IPS-20b (cell line): ENCODE measurements around the gene WDR73.

Experiments
- H3K27ac ChIP-seq: one replicate; pipeline ENCODE4 v1.5.1; 2013; ENCODE audit warnings: low read length
- H3K27me3 ChIP-seq: 2 replicates; pipeline ENCODE4 v1.6.1; 2013; ENCODE audit warnings: mild to moderate bottlenecking, low read length, inconsistent platforms; ENCODE audit not compliant: insufficient read depth
- H3K36me3 ChIP-seq: 2 replicates; pipeline ENCODE4 v1.6.1; 2013; ENCODE audit warnings: low read depth, mild to moderate bottlenecking, inconsistent platforms, low read length, moderate library complexity; ENCODE audit not compliant: insufficient read depth
- H3K4me1 ChIP-seq: 2 replicates; pipeline ENCODE4 v1.6.1; 2013; ENCODE audit warnings: mild to moderate bottlenecking, control low read depth, inconsistent platforms, low read length, moderate library complexity; ENCODE audit not compliant: insufficient read depth
- H3K4me3 ChIP-seq: 2 replicates; pipeline ENCODE4 v1.5.1; 2013; ENCODE audit warnings: mild to moderate bottlenecking, low read length, inconsistent platforms
- H3K9ac ChIP-seq: 2 replicates; pipeline ENCODE4 v1.6.1; 2013; ENCODE audit warnings: low read depth, mild to moderate bottlenecking, inconsistent platforms, low read length, moderate library complexity
- H3K9me3 ChIP-seq: 2 replicates; pipeline ENCODE4 v1.6.1; 2013; ENCODE audit warnings: mild to moderate bottlenecking, low read depth, low read length, inconsistent platforms; ENCODE audit not compliant: insufficient read depth

The WDR73 gene

DNA sequence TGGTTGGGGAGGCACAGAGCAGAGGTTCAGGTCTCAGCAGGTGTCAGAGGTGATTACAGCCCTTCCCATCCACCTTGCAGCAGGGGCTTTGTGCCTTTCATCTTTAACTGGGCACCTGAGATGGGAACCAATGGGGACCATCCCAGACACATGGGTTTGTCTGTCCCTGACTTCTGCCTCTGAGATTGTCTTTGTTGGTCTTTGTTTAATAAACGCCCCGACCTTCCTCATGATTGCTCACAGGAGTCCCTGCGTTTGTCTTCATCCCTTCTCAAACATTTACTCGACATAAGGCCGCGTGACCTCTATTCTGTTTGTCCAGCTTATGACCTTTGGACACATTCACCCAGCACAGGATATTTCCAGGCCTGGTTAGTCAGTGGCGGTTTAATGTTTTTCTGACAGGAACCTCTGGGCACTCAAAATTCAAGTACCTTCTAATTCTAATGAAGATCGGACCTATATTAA is 47.4 kb downstream of the WDR73 start:
- H3K9ac ChIP-seq: no peak overlapping the region
- peaks cover 71% of the 10 kb centered on the region for H3K36me3 ChIP-seq
- no peaks in the 10 kb centered on the region for H3K9me3 ChIP-seq
- H3K4me1 ChIP-seq: peaks cover 35% of the 10 kb centered on the region
- H3K27ac ChIP-seq: no peak overlapping the region
- no peaks in the 10 kb centered on the region for H3K27me3 ChIP-seq
- no peak overlapping the region for H3K4me3 ChIP-seq

DNA sequence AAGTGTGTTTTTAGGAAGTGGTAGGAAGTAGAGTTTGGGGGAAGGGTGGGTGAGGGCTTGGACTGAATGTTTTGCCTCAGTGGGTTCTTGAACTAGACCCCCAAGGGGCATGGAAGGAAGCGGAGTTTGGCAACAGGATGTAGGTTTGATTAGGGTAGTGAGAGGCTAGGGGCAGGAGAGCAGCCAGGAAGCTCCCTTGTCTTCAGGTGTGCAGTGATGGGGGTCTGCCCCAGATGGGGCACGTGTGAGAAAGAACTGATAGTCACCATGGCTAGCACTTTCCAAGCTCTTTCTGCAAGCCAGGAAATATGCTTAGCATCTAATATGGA is 48.6 kb downstream of the WDR73 start:
- H3K9ac ChIP-seq: peak overlapping the region; percentile 47; the same call in 1 of the 2 replicates

GRCh38 chr15:84604826-84605553 is 49.1 kb downstream of the WDR73 start:
- Histone ChIP-seq H3K9me3 (no peaks in the 10 kb centered on the region), H3K36me3 (peaks cover 58% of the 10 kb centered on the region), H3K9ac (peak overlapping the region; percentile 47; the same call in 1 of the 2 replicates), H3K27ac (no peak overlapping the region), H3K4me1 (peaks cover 35% of the 10 kb centered on the region), H3K27me3 (no peaks in the 10 kb centered on the region), H3K4me3 (peak overlapping the region; percentile 77; the same call in 1 of the 2 replicates)

More for the DNA sequence above, 48.6 kb downstream of the WDR73 start:
- Histone ChIP-seq H3K4me3 (peak overlapping the region; percentile 77; the same call in 1 of the 2 replicates), H3K27me3 (no peaks in the 10 kb centered on the region), H3K9me3 (no peaks in the 10 kb centered on the region), H3K4me1 (peaks cover 35% of the 10 kb centered on the region), H3K27ac (no peak overlapping the region), H3K36me3 (peaks cover 62% of the 10 kb centered on the region)

DNA sequence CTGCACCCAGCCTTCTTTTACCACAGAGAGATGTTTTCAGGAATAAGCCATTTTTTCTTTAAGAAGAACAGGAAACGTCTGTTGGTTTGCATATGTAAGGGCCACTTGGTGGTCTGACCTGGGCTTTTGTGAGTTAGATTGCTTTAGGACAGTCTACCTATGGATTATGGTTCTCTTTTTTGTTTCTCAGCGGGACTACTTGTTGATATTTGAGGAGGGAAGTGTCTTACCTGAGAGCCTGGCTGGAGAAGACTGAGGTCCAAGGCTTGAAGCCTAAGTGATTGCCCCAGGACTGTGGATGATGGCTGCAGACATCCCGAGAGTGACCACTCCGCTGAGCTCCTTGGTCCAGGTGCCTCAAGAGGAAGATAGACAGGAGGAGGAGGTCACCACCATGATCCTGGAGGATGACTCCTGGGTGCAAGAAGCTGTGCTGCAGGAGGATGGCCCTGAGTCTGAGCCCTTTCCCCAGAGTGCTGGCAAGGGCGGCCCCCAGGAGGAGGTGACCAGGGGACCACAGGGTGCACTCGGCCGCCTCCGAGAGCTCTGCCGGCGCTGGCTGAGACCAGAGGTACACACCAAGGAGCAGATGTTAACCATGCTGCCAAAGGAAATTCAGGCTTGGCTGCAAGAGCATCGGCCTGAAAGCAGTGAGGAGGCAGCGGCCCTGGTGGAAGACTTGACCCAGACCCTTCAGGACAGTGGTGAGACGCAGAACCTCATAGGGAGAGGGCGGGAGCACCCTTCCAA is 50.3 kb downstream of the WDR73 start:
- Histone ChIP-seq H3K9me3 (no peaks in the 10 kb centered on the region), H3K4me1 (peaks cover 32% of the 10 kb centered on the region), H3K36me3 (peaks cover 47% of the 10 kb centered on the region), H3K27ac (peak overlapping the region; percentile 96), H3K9ac (peak overlapping the region; percentile 28; the same call in 1 of the 2 replicates), H3K4me3 (peak overlapping the region; percentile 77), H3K27me3 (no peaks in the 10 kb centered on the region)

GRCh38 chr15:84601555-84601838 is 52.6 kb downstream of the WDR73 start:
- Histone ChIP-seq H3K9me3 (no peaks in the 10 kb centered on the region), H3K27me3 (no peaks in the 10 kb centered on the region), H3K4me1 (peaks cover 26% of the 10 kb centered on the region), H3K9ac (peak overlapping the region; percentile 80; the same call in 1 of the 2 replicates), H3K36me3 (peaks cover 27% of the 10 kb centered on the region), H3K27ac (no peak overlapping the region), H3K4me3 (peak overlapping the region; percentile 77)

- no peaks in the 10 kb centered on the region for H3K27me3 ChIP-seq
Measured at GRCh38 chr15:84600687-84601554, 53.2 kb downstream of the WDR73 start, which contains the start of gene ZSCAN2. Gene ZSCAN2 (plus strand): TSS chr15:84601009. CDS start chr15:84603928, 2,919 bp downstream.

GRCh38 chr15:84600331-84600686 is 53.8 kb downstream of the WDR73 start:
- Histone ChIP-seq H3K36me3 (peaks cover 15% of the 10 kb centered on the region; the same call in 1 of the 2 replicates), H3K9me3 (no peaks in the 10 kb centered on the region), H3K4me1 (peaks cover 17% of the 10 kb centered on the region), H3K27me3 (no peaks in the 10 kb centered on the region), H3K9ac (peak overlapping the region; percentile 26; the same call in 1 of the 2 replicates), H3K27ac (no peak overlapping the region), H3K4me3 (peak overlapping the region; percentile 77)

More at GRCh38 chr15:84600687-84601554, 53.2 kb downstream of the WDR73 start, which contains the start of gene ZSCAN2:
- H3K9me3 ChIP-seq: no peaks in the 10 kb centered on the region
- H3K36me3 ChIP-seq: peaks cover 21% of the 10 kb centered on the region
- peak within 1 kb of the TSS; percentile 80 for H3K9ac ChIP-seq
- peak within 1 kb of the TSS; percentile 37 for H3K27ac ChIP-seq
- peak within 1 kb of the TSS; percentile 77 for H3K4me3 ChIP-seq
- H3K4me1 ChIP-seq: peaks cover 23% of the 10 kb centered on the region

DNA sequence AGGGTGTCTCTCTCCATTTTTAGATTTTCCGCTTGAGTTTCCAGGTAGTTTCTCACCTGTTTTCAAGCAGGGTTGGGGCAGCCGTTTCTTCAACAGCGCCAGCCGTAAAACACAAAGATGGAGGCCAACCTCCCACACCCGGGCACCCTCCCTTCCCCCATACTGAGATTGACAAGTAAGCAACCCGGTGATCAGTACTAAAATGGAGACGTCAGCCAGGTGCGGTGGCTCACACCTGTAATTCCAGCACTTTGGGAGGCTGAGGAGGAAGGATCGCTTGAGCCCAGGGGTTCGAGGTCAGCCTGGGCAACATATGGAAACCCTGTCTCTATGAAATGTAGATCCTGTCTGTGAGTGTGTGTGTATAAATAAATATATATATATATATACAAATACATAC is 54.2 kb downstream of the WDR73 start:
- no peak overlapping the region for H3K9ac ChIP-seq

DNA sequence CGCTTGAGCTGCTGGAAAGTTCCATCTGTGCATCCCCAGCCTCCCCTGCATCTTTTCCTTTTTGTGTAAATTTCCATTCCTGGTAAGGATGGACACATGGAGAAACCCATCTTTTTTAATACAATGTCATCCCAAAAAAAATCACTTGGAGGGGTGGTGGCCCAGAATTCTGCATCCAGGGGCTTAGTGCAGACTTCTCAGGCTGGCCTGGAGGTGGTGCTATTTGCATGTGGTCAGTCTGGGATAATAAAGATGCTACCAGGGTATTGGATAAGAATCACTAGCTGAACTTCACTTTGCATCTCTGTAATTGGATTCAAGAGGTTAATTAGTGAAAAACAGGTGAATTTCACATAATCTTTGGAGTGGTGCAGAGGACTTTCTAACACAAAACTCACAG is 55.1 kb downstream of the WDR73 start:
- Histone ChIP-seq H3K36me3 (peaks cover 3% of the 10 kb centered on the region; the same call in 1 of the 2 replicates), H3K27ac (no peak overlapping the region), H3K9ac (no peak overlapping the region), H3K27me3 (peaks cover 6% of the 10 kb centered on the region; the same call in 1 of the 2 replicates), H3K9me3 (no peaks in the 10 kb centered on the region), H3K4me1 (peaks cover 8% of the 10 kb centered on the region), H3K4me3 (no peak overlapping the region)

More for the DNA sequence above, 54.2 kb downstream of the WDR73 start:
- Histone ChIP-seq H3K36me3 (peaks cover 11% of the 10 kb centered on the region; the same call in 1 of the 2 replicates), H3K9me3 (no peaks in the 10 kb centered on the region), H3K27me3 (no peaks in the 10 kb centered on the region), H3K27ac (no peak overlapping the region), H3K4me3 (no peak overlapping the region), H3K4me1 (peaks cover 13% of the 10 kb centered on the region)

- Histone ChIP-seq H3K36me3 (no peaks in the 10 kb centered on the region), H3K9me3 (no peaks in the 10 kb centered on the region), H3K9ac (no peak overlapping the region), H3K27me3 (peaks cover 6% of the 10 kb centered on the region; the same call in 1 of the 2 replicates), H3K4me1 (peaks cover 6% of the 10 kb centered on the region; the same call in 1 of the 2 replicates), H3K27ac (no peak overlapping the region), H3K4me3 (no peak overlapping the region)
Measured at GRCh38 chr15:84598250-84598649, 55.8 kb downstream of the WDR73 start.

- no peak overlapping the region for H3K27ac ChIP-seq
Measured at GRCh38 chr15:84597296-84597695, 56.8 kb downstream of the WDR73 start.

More at GRCh38 chr15:84597296-84597695, 56.8 kb downstream of the WDR73 start:
- Histone ChIP-seq H3K4me3 (no peak overlapping the region), H3K9ac (no peak overlapping the region), H3K27me3 (peaks cover 6% of the 10 kb centered on the region; the same call in 1 of the 2 replicates), H3K9me3 (no peaks in the 10 kb centered on the region), H3K36me3 (no peaks in the 10 kb centered on the region), H3K4me1 (peaks cover 3% of the 10 kb centered on the region; the same call in 1 of the 2 replicates)
